PC-9 (cell line): ENCODE measurements around the gene NME9.

Experiments used
- EZH2 ChIP-seq: fragments of 200-600 bp; sonication (generic); IDR thresholded peaks from 2 replicates; pipeline ENCODE4 v1.8.0; 2017; ENCODE audit warnings: antibody characterized with exemption, low read depth
- TF ChIP-seq, protein P1 (sequence below): fragments of 200-600 bp; sonication (generic); conservative IDR thresholded peaks from 2 replicates; pipeline ENCODE4 v1.6.1; 2017; ENCODE audit warnings: mixed run types, antibody characterized with exemption, mild to moderate bottlenecking, moderate library complexity

- TF ChIP-seq, protein P1, sequence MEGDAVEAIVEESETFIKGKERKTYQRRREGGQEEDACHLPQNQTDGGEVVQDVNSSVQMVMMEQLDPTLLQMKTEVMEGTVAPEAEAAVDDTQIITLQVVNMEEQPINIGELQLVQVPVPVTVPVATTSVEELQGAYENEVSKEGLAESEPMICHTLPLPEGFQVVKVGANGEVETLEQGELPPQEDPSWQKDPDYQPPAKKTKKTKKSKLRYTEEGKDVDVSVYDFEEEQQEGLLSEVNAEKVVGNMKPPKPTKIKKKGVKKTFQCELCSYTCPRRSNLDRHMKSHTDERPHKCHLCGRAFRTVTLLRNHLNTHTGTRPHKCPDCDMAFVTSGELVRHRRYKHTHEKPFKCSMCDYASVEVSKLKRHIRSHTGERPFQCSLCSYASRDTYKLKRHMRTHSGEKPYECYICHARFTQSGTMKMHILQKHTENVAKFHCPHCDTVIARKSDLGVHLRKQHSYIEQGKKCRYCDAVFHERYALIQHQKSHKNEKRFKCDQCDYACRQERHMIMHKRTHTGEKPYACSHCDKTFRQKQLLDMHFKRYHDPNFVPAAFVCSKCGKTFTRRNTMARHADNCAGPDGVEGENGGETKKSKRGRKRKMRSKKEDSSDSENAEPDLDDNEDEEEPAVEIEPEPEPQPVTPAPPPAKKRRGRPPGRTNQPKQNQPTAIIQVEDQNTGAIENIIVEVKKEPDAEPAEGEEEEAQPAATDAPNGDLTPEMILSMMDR, result no peak
- TF ChIP-seq EZH2, result no peak
Measured at GRCh38 chr3:138256022-138256421, 73.6 kb downstream of the NME9 start.
